ENCODE results near the gene IGDCC3.

IGDCC3 gene

DNA sequence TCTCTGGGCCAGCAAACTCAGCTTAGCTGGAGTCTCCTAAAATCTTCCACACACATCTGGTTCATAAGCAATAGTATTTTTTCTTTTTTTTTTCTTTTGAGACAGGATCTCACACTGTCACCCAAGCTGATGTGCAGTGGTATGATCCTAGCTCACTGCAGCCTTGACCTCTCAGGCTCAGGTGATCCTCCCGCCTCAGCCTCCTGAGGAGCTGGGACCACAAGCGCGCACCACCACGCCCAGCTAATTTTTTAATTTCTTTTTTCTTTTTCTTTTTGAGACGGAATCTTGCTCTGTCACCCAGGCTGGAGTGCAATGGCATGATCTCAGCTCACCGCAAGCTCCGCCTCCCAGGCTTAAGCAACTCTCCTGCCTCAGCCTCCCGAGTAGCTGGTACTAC is 39.0 kb downstream of the IGDCC3 start:
- no peak for DNase-seq

DNA sequence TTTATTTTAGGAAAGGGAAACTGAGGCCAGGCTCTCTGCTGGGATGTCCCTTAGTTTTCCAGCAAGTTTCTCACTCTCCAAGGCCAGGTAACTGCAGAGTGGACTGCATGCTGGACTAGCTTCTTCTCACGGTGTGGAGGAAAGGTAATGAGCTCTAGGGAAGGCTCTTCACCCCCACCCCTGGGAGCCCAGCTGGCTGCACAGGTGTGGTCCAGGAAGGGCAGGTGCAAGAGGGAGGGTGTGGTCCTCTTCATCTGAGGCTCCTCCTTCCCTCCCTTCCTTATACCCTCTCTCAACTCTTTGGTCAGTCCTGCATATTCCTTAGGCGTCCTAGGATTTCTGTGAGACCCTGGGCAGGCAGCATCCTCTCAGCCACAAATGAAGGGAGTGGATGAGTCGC is 39.4 kb downstream of the IGDCC3 start:
- no peak for DNase-seq

DNA sequence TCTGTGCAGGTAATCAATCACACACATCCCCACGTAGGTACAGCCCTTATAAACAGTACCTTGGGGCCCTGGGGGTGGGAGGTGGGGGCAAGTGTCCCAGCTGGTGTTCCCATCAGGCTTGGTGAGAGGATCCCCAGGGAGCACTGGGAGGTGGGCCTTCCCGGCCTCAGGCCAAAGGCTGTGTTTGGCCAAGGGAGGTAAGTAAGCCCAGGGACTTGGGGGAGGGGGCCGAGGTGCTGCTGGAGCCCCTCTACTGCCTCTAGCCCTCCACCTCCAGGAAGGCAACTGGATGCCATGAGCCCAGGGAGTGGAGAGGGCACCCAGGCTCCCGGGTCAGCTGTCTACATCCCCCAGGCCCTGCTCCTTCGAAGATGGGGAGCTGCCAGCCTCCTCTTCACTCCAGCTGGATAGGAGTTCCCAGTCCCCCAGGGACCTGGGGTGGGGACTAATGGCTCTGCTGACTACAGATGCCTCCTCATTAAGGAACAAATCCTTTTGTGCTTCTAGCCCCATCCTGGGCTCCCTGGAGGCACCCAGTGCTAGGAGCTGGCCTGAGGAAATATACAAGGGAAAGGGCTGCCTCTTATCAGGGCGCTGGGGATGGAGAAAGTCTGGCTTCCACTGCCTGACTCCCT is 40.2 kb downstream of the IGDCC3 start:
- no peak for DNase-seq

DNA sequence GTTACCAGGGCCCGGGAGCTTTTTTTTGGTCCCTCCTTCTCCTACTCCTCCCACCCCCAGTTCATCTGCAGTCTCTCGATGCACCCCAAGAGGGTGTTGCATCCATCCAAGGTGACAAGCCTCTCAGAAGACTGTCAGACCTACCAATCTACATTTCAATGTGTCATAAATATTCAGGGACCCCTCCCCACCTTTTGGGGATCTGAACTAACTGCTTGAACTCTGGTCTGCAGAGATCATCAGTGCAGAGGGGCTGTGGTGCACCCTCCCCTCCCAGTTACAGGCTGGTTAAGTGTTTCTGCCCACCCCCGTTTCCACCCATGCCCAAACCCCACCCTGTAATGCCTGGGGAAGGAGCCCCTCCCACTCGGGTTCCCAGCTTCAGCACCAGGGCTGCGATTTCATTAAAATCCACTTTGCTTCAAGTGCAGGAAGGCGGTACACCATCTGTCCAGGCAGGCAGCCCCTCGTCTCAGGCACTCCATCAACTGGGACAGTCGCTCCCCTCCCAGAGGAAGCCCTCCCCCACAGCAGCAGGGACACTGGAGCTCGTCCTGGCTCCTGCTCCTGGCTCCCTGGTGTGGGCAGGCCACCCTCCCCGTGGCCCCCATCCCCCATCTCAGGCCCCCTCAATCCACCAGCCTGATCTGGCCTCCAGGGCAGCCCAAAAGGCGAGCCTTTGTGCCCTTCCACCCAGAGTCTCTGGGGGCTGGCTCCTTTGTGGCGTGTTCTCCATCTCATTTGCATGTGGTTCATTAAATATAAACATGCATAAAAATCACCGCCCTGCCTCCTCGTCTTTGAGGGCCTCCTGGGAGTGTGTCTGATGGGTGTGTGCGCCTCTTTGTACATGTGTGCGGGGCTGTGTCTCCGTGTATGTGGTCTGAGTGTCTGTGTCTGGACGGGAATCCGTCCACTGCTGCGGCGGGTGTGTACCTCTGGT is 41.0 kb downstream of the IGDCC3 start:
- no peak for DNase-seq

DNA sequence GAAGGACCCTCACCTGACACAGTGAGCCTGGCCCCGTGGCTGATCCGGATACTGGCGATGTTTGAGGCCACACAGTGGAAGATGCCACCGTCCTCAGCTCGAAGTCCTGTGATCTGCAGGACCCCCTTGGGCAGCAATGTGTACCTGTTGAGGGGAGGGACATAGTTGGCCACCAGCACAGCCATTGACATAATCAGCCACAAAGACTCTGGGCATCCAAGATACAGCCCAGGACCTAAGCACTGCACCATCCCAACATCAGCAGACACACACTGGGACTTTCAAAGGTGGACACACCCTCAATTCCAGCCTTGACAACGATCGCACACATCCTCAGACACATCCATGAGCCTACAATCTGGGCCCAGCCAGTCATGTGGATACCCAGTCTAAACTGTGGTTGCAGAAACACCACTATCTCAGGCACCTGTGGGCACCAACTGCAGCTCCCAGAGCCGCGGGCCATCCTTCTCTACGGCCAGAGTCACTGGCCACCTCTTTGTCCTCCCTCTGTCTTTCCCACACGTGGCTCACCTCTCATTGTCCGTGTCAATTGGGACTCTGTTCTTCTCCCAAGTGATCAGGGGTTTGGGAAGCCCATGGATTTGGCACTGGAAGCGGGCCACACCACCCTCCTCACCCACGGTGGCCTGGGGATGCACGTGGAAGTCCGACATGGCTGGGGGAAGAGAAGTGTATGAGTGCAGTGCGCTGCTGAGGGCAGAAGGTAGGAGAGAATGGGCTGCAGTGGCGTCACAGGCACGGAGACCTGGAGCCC is 42.3 kb downstream of the IGDCC3 start:
- no peak for DNase-seq

DNA sequence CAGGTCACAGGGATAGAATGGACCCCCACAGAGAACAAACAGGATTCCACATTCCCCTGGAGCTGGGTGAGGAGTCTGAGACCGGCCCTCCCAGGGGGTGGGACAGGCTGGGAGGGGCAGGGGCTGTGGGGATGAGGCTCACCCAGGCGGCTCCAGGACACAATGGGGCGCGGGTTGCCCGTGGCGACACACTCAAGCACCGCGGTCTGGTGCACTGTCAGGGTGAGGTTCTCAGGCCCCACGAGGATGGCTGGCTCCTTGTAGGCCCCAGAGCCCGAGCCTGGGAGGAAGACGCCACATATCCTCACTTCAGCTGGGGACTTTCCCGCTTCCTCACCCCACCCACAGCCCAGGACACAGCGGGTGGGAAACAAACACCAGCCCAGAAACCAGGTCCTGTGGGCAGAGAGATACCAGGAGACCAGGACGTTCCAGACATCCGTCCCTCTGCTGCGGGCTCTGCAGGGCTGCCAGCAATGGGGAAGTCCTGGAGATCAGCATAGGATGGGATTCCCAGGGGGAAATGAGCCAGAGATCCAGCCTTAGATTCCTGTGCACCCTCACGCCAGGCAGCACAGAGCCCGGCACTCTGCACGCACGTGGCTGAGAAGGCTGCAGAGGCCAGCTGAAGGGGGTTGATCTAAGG is 43.1 kb downstream of the IGDCC3 start:
- DNase-seq: no peak

DNA sequence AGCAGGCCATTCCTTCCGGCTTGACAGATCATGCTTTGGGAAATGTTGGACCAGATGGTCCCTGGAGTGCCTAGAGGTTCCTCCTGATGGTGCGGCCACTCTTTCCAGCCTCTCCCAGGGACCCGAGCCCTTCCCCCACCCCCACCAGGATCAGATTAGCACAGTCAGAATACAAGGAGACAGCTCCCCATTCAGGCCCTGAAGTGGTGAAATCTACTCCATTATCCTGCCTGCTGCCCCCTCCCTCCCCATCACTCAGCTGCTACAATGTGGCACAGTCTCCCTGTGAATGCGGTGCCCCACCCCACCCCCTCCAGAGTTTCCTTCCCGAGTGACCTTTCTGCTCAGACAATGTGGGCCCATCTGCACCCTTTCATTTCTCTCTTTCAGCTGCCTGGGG is 43.9 kb downstream of the IGDCC3 start:
- DNase-seq: no peak

DNA sequence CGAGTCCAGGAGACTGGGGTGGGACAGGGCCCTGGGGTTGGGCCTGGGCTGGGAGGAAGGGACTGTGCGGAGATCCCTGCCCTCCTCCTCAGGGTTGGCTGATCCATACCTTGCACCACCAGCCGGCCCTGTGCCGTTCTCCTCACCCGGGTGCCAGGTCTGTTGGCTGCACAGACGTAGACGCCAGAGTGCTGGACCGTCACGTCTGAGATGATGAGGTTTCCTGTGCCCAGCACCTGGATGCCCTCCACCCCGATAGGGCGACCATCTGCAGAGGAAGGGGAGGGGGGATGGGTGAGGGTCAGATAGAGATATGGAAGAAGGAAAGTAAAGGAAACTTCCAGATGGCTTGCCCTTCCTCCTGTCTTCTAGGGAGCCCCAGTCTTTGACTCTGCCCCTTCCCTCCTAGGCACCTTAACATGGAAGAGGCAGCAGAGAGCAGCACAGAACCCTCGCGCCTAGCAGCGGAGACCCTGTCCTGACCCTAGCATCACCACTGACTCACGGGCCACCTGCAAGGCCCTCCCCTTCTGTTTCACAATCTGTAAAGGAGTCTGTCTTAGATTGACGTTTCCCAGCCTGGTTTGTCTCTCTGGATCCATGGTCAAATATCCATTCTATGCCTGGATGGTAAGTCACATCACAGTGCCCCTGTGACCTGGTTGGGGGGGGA is 44.5 kb downstream of the IGDCC3 start:
- DNase-seq: no peak

DNA sequence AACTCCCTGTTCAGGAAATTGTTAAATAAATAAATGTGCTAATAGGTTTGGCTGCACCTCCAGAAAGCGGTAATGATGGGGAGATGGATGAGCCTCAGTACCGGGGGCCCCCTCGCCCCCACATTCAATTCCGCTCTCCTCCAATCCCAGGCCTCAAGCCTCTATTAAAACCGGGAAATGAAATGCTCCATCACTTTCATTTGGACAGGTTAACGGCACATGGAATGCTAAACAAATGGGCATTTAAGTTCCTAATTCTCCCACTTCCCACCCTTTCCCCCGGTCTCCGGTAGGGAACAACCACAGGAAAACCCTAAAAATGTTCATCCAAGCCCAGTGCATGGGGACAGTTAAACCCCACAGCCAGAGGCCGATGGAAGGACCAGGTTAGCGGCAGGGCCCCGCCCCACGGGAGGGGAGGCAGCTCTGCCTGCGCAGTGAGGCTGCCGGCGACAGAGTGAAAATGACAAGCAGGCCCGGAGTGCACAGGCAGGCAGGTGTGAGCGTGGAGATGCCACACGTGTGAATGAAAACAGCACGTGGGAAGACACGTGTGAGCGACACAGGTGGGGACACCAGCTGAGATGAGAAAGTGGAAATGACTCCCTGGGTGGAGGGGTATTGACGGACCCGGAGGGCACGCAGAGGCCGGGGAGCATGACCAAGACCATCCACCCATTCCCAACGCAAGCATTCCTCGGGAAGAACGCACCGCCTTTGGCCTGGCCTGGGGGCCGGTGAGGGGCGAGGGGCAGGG is 45.2 kb downstream of the IGDCC3 start:
- DNase-seq: no peak

DNA sequence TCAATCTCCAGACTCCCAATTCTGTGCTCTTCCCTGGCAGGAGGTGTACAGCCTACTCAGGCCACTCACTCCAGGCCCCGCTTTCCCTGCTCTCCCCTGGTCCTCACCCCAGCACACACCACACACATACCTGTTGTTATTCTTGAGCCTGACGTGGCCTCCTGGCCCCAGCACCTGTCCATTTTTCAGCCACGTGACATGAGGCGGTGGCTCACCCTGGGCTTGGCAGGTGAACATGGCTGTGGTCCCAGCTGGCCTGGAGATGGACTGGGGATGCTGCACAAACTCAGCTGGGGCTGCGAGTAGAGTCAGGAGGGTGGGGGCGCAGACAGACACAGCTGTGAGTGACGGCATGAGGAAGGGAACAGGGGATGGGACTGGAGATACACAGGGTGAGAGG is 46.0 kb downstream of the IGDCC3 start:
- no peak for DNase-seq

DNA sequence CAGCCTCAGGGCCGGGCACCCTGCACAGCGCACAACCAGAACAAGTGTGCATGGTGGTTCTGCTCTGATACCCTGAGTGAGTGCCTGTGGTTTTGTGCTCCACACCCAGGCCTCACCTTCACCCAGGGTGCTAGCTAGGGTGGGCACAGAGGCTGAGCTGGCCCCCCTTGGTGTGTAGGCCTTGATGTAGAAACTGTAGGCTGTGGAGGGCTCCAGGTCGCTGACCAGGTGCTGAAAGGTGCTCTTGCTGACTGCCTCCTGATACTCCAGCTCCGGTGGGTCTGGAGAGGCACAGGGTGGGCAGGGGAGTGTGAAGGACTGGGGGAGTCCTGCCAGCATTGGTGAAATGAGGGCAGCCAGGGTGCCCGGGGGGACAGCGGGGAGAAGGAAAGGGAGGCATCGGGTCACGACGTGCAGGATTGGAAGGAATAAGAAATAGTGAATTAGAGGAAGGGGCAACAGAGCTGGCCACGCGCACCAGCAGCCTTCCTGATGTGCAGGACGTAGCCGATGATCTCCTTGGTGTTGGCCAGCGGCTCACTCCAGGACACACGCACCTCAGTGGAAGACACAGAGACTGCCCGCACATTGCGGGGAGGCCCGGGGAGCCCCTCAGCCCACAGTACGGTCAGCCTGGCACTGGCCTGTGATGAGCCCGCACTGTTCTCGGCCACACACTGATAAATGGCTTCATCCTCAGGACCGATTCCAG is 46.7 kb downstream of the IGDCC3 start:
- no peak for DNase-seq

DNA sequence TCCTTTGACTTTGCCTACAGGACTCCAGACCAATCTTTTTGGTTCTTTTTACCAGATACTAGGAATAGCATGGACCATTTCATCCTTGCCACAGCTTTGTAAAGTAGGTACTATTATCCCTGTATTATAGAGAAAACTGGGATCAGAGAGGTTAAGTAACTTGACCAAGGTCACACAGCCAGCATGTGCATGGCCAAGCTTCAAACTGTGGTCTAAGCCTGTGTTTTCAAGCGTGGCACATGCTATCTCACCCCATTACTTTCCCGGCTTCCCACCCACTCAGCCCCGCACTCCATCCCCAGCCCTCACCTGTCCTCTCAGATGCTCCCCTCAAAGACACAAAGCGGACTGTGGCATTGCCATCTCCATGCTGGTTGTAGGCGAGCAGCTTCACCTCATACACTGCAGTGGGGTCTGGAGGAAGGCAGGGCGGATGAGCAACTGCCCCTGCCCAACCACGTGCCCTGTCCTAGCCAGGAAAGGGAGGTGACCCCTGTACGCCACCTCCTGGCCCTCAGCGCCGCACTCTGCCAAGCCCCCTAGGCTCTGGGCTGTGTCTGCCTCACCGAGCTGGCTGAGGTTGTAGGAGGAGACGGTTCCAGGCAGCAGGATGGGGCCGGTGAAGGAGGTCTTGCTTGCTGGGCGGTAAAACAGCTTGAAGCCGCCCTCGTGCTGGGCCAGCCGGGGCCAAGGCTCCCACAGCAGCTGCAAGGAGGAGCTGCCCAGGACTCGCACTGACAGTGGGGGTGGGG is 47.6 kb downstream of the IGDCC3 start:
- no peak for DNase-seq

DNA sequence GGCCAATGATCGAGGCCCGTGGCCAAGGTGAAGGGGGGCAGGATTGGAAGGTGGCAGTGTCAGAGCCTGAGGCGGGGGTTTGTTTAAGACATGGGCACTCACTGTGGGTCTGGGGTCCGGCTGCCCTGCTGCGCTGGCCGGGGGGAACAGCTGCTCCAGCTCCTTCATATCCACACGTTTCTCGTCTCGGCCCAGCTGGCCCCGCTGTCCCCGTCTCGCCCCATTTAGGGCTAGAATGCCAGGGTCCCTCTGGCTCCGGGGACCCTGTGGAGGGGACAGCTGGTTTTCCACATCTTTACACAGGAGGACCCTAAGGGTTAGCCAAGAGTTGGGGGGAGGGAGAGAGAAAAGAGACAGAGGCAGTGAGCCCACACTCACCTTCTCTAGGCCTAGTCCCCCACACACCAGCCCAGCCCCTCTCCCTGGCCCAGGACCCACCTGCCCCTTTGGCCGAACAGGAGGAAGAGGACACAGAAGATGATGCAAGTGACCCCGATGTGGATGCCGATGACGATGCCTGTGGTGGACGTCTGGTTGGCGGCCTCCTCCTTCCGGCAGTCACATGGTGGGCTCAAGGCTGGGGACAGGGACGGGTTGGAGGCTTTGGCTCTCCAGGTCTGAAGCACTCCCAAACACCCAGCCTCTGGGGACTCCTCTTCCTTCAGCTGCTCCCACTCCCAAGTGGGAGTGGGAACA is 48.4 kb downstream of the IGDCC3 start:
- DNase-seq: no peak

DNA sequence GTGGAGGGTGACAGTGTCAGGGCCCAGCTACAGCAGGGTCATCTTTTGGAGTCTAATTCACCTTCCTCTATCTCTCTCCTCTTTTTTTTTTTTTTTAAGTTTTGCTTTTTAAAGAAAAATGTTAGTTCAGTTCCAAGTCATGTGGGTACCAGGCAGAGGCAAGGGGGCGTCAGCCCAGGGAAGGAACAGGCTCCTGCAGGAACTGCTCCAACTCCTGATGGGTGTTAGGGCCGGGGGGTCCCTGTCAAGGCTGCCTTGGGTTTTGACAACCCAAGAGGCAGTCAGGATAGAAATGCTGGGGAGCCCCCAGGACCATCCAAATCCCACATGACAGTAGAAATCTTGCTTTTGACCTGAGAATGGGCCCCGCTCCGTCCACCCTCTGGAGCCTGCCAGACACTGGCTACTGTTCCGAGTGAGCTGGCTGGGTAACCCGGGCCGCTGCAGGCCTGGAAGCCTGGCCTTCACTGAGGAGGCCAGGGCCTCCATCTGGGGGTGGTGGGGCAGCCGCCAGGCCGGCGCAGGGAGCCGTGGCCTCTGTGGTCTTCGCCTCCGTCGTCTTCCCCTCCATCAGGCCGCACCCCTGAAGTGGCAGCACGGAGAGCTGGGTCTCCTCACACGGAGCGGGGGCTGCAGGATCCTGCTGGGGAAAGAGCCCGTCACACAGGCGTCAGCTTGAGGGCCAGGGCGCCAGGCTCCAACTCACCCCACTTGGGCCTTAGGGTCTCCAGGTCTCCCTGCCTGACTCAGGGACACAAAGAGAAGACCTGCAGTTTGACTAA is 49.1 kb downstream of the IGDCC3 start:
- DNase-seq: no peak

DNA sequence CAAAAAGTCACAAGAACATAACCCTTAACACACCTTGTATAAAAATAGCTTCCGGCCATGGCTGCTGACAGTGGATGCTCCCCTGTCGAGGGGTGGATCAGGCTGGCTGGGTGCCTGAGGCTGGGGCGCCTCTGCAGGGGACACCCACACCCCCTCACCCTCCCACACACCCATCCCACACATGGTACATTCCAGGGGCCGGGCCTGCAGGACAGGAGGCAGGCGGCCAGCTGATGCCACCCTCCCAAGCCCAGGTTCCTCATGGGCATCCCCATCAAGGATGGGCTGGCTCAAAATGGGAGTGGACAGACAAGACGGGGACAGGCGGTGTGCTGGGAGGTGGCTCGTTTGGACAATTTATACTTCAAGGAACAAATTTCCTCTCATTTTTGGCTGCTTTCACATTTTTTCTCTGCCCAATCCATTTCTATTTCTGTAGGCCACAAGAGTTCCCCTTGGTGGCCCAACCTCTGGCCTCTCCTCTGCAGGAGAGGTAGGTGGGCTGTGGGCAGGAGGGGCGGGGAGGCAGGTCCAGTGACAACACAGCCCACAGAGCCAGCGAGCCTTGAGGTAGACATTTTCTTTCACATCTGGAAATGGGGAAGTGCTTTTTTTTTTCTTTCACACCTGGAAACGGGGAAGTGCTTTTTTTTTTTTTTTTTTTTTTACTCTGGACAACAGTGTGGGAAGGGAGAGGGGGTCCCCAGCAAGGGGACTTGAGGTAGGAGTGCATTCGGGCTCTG is 50.0 kb downstream of the IGDCC3 start:
- no peak for DNase-seq

DNA sequence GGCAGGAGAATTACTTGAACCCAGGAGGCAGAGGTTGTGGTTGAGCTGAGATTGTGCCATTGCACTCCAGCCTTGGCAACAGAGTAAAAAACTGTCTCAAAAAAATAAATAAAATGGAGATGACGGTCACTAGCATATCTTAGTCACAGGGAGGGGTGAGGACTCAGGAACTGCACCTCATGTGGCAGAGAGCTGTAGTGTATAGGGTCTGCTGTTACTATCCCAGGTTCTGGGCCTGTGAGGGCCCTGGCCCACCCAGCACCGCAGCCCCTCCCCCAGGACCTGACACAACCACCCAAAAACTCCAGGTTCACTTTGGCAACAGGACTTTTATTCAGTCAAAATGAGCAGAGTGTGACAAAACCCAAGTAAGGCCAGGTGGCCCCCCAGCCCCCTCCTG is 51.0 kb downstream of the IGDCC3 start:
- no peak for DNase-seq

DNA sequence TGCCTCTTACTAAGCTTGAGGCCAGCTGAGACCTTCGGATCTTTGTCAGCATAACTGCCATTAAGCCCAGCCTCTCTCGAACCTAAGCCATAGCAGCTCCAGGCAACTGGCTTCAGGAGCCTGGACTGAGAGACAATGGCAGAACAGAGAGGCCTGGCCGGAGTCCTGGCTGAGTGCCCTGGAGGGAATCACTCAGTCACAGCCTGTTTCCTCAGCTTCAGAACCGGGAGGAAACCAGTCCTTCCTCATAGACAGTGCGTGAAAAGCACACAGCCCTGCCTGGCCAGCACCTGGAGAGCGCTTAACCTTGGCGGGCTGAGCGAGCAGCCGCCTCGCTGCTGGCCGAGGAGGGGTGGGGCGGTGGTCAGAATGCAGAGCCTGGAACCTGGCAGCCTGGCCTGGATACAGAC is 51.7 kb downstream of the IGDCC3 start:
- no peak for DNase-seq

DNA sequence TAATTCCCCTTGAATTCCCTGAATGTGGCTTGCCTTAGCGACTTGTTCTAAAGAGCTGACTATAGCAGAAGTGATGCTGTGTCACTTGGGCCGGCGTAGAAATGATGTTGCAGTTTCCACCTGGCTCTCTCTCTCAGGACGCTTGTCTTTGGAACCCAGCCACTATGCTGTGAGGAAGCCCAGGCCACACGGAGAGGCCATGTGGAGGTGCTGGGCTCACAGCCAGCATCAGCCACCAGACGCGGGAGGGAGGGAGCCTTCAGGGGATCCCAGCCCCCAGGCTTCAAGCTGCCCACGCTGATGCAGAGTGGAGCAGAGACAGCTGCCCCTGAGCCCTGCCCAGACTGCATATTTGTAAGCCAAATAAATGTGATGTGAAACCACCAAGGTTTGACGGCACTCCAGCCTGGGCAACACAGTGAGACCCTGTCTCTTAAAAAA is 54.7 kb downstream of the IGDCC3 start:
- no peak for DNase-seq

All from OCI-M1 (cell line).